Astrocyte of the cerebellum (primary cell): ENCODE measurements around the gene THY1.
A peak's percentile ranks its signal among the peaks of the same experiment; 100 is the strongest.
"Not testable (repeated sequence)": the region's sequence is repeated elsewhere in the genome, so short reads cannot be mapped to it uniquely, and the experiment has no call there.

Experiments used
- DNase-seq: peaks from one replicate; pipeline ENCODE4 v3.0.0-alpha.2; 2011; ENCODE audit warnings: low read depth
- H3K4me3 ChIP-seq: 2 replicates; pipeline ENCODE4 v1.5.1; 2011; ENCODE audit warnings: mild to moderate bottlenecking, low read depth, low read length, moderate library complexity
- CTCF ChIP-seq: IDR thresholded peaks from 2 replicates; pipeline ENCODE4 v1.5.1; 2012; ENCODE audit warnings: low read length, low read depth, moderate library complexity, mild to moderate bottlenecking; ENCODE audit errors: missing control alignments
- in situ Hi-C: cut with HindIII; loops from 2 replicates; pipeline ENCODE4 v1.10.0; 2017; ENCODE audit warnings: low sequenced_read_pairs

Gene THY1

GRCh38 chr11:119389611-119390254 is 33.2 kb downstream of the THY1 start:
- no peak overlapping the region for H3K4me3 ChIP-seq
- TF ChIP-seq CTCF = peak; percentile 49
- in situ Hi-C loops = no loop called here
- no peak for DNase-seq

- H3K4me3 ChIP-seq = no peak overlapping the region
- no peak for TF ChIP-seq CTCF
- in situ Hi-C loops = no loop called here
- DNase-seq = no peak
Measured at GRCh38 chr11:119388103-119388502, 34.9 kb downstream of the THY1 start.

GRCh38 chr11:119384332-119384731 is 38.6 kb downstream of the THY1 start:
- no peak for TF ChIP-seq CTCF
- in situ Hi-C loops = no loop called here
- no peak for DNase-seq
- no peak overlapping the region for H3K4me3 ChIP-seq

GRCh38 chr11:119382513-119382912 is 40.5 kb downstream of the THY1 start:
- H3K4me3 ChIP-seq, DNase-seq, in situ Hi-C loops: not testable (repeated sequence)

- peak overlapping the region; percentile 52 for H3K4me3 ChIP-seq
- no peak for DNase-seq
- in situ Hi-C loops = no loop called here
- no peak for TF ChIP-seq CTCF
Measured at GRCh38 chr11:119382101-119382500, 40.9 kb downstream of the THY1 start.

GRCh38 chr11:119381181-119381988 is 41.6 kb downstream of the THY1 start, which contains the start of gene USP2:
Gene USP2 (minus strand): TSS chr11:119381690. CDS start chr11:119373480, 8,210 bp downstream.
- in situ Hi-C loops = no loop called here
- peak; percentile 89 for DNase-seq
- peak; percentile 84 for TF ChIP-seq CTCF
- peak within 1 kb of the TSS; percentile 52 for H3K4me3 ChIP-seq

GRCh38 chr11:119380827-119381180 is 42.2 kb downstream of the THY1 start:
- in situ Hi-C loops = no loop called here
- no peak for DNase-seq
- peak overlapping the region; percentile 52 for H3K4me3 ChIP-seq
- TF ChIP-seq CTCF = no peak
